Breast epithelium (tissue), 3 donors: ENCODE results near the gene MS4A3.
"Not testable (repeated sequence)": the region's sequence is repeated elsewhere in the genome, so short reads cannot be mapped to it uniquely, and the experiment has no call there.

Source experiments
- POLR2A ChIP-seq: fragments of 450-650 bp; IDR thresholded peaks from one replicate; pipeline ENCODE4 v1.6.1; 2016; ENCODE audit warnings: antibody characterized with exemption, mild to moderate bottlenecking, moderate library complexity
- TF ChIP-seq, protein P1 (sequence below), 3 donors: fragments of 450-650 bp; IDR thresholded peaks; one replicate each; pipeline ENCODE4 v1.5.1; 2016 to 2017; ENCODE audit warnings: antibody characterized with exemption in 3 of 3, mild to moderate bottlenecking in 3 of 3, moderate library complexity in 3 of 3

DNA sequence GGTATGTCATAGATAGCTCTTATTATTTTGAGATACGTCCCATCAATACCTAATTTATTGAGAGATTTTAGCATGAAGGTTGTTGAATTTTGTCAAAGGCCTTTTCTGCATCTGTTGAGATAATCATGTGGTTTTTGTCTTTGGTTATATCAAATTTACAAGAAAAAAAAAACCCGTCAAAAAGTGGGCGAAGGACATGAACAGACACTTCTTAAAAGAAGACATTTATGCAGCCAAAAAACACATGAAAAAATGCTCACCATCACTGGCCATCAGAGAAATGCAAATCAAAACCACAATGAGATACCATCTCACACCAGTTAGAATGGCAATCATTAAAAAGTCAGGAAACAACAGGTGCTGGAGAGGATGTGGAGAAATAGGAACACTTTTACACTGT lies 5.6 kb upstream of the MS4A3 start:
- TF ChIP-seq, protein P1, sequence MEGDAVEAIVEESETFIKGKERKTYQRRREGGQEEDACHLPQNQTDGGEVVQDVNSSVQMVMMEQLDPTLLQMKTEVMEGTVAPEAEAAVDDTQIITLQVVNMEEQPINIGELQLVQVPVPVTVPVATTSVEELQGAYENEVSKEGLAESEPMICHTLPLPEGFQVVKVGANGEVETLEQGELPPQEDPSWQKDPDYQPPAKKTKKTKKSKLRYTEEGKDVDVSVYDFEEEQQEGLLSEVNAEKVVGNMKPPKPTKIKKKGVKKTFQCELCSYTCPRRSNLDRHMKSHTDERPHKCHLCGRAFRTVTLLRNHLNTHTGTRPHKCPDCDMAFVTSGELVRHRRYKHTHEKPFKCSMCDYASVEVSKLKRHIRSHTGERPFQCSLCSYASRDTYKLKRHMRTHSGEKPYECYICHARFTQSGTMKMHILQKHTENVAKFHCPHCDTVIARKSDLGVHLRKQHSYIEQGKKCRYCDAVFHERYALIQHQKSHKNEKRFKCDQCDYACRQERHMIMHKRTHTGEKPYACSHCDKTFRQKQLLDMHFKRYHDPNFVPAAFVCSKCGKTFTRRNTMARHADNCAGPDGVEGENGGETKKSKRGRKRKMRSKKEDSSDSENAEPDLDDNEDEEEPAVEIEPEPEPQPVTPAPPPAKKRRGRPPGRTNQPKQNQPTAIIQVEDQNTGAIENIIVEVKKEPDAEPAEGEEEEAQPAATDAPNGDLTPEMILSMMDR (IDR thresholded peaks at IDR 0.05) = not testable (repeated sequence)
- not testable (repeated sequence) for TF ChIP-seq POLR2A
